ENCODE measurements around the gene WDPCP.

- TF ChIP-seq, protein P1, sequence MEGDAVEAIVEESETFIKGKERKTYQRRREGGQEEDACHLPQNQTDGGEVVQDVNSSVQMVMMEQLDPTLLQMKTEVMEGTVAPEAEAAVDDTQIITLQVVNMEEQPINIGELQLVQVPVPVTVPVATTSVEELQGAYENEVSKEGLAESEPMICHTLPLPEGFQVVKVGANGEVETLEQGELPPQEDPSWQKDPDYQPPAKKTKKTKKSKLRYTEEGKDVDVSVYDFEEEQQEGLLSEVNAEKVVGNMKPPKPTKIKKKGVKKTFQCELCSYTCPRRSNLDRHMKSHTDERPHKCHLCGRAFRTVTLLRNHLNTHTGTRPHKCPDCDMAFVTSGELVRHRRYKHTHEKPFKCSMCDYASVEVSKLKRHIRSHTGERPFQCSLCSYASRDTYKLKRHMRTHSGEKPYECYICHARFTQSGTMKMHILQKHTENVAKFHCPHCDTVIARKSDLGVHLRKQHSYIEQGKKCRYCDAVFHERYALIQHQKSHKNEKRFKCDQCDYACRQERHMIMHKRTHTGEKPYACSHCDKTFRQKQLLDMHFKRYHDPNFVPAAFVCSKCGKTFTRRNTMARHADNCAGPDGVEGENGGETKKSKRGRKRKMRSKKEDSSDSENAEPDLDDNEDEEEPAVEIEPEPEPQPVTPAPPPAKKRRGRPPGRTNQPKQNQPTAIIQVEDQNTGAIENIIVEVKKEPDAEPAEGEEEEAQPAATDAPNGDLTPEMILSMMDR (conservative IDR thresholded peaks at IDR 0.05; ENCODE audit: low read depth, low read length) = no peak
- TF ChIP-seq MXI1 (IDR thresholded peaks at IDR 0.05; ENCODE audit: borderline replicate concordance, low read depth, low read length) = no peak
- TF ChIP-seq POLR2A (IDR thresholded peaks at IDR 0.05; ENCODE audit: low read depth, low read length) = no peak
- no peak for TF ChIP-seq CEBPB (IDR thresholded peaks at IDR 0.05; ENCODE audit: low read depth, low read length)
- TF ChIP-seq, protein P2, sequence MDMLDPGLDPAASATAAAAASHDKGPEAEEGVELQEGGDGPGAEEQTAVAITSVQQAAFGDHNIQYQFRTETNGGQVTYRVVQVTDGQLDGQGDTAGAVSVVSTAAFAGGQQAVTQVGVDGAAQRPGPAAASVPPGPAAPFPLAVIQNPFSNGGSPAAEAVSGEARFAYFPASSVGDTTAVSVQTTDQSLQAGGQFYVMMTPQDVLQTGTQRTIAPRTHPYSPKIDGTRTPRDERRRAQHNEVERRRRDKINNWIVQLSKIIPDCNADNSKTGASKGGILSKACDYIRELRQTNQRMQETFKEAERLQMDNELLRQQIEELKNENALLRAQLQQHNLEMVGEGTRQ (IDR thresholded peaks at IDR 0.05; ENCODE audit: low read depth, low read length) = no peak
- no peak for TF ChIP-seq MAFK (IDR thresholded peaks at IDR 0.05; ENCODE audit: low read depth, low read length)
- no peak for TF ChIP-seq RAD21 (IDR thresholded peaks at IDR 0.05; ENCODE audit: low read length)
- no peak for TF ChIP-seq RCOR1 (IDR thresholded peaks at IDR 0.05; ENCODE audit: insufficient replicate concordance, low read length)
- no peak for TF ChIP-seq SMC3 (IDR thresholded peaks at IDR 0.05; ENCODE audit: low read depth, low read length)
- no peak for TF ChIP-seq RFX5 (IDR thresholded peaks at IDR 0.05; ENCODE audit: low read depth, low read length)
- TF ChIP-seq CHD1 (IDR thresholded peaks at IDR 0.05; ENCODE audit: low read depth, low read length) = no peak
- no peak for TF ChIP-seq ELK1 (IDR thresholded peaks at IDR 0.05; ENCODE audit: borderline replicate concordance, low read depth, low read length)
Measured at GRCh38 chr2:63344575-63345284, 243.5 kb downstream of the WDPCP start.

All from IMR-90 (cell line).